H9 (cell line): ENCODE results near the gene RERE. TPM values are rescaled to one million over a fixed set of nuclear protein-coding genes. Genes with fewer than 3 reads are reported as not detected.

ENCODE experiments used
- DNase-seq: peaks from one replicate; pipeline ENCODE4 v3.0.0-alpha.2; 2017
- H2AFZ ChIP-seq: one replicate; pipeline ENCODE4 v1.6.1; 2013; ENCODE audit warnings: mild to moderate bottlenecking, low read length, control low read depth, moderate library complexity
- H2AK5ac ChIP-seq: 2 replicates; pipeline ENCODE4 v1.6.1; 2013; ENCODE audit warnings: low read length, control low read depth, mixed read lengths; ENCODE audit not compliant: insufficient read length
- H2BK120ac ChIP-seq: one replicate; pipeline ENCODE4 v1.6.1; 2013; ENCODE audit warnings: low read depth, mild to moderate bottlenecking, low read length, control low read depth, inconsistent platforms; ENCODE audit not compliant: poor library complexity, severe bottlenecking
- H2BK12ac ChIP-seq: 2 replicates; pipeline ENCODE4 v1.6.1; 2013; ENCODE audit warnings: low read length, control low read depth, mixed read lengths, low read depth; ENCODE audit not compliant: insufficient read length
- H2BK15ac ChIP-seq: 2 replicates; pipeline ENCODE4 v1.6.1; 2013; ENCODE audit warnings: low read depth, low read length, control low read depth
- H2BK20ac ChIP-seq: one replicate; pipeline ENCODE4 v1.6.1; 2013; ENCODE audit warnings: low read depth, mild to moderate bottlenecking, low read length, control low read depth, inconsistent platforms; ENCODE audit not compliant: poor library complexity, severe bottlenecking
- H2BK5ac ChIP-seq: 2 replicates; pipeline ENCODE4 v1.6.1; 2013; ENCODE audit warnings: low read length, control low read depth, mixed read lengths; ENCODE audit not compliant: insufficient read length
- H3K14ac ChIP-seq: 2 replicates; pipeline ENCODE4 v1.6.1; 2013; ENCODE audit warnings: low read length, control low read depth; ENCODE audit not compliant: insufficient read depth
- H3K18ac ChIP-seq: 2 replicates; pipeline ENCODE4 v1.6.1; 2013; ENCODE audit warnings: low read depth, mild to moderate bottlenecking, mixed read lengths, low read length, control low read depth; ENCODE audit not compliant: insufficient read length
- H3K23ac ChIP-seq: 2 replicates; pipeline ENCODE4 v1.6.1; 2013; ENCODE audit warnings: low read length, control low read depth, mixed read lengths, low read depth; ENCODE audit not compliant: insufficient read length
- H3K23me2 ChIP-seq: 2 replicates; pipeline ENCODE4 v1.6.1; 2013; ENCODE audit warnings: low read depth, mild to moderate bottlenecking, mixed read lengths, low read length, control low read depth; ENCODE audit not compliant: insufficient read length, poor library complexity, severe bottlenecking
- H3K27ac ChIP-seq: 2 replicates; pipeline ENCODE4 v1.5.1; 2013; ENCODE audit warnings: low read length, control low read depth, mixed read lengths, low read depth; ENCODE audit not compliant: insufficient read length
- H3K27me3 ChIP-seq: 2 replicates; pipeline ENCODE4 v1.6.1; 2013; ENCODE audit warnings: low read length, control low read depth, inconsistent platforms; ENCODE audit not compliant: insufficient read depth
- H3K4ac ChIP-seq: 2 replicates; pipeline ENCODE4 v1.6.1; 2013; ENCODE audit warnings: low read depth, mild to moderate bottlenecking, control low read depth, inconsistent platforms, low read length, moderate library complexity
- H3K4me1 ChIP-seq: 2 replicates; pipeline ENCODE4 v1.6.1; 2013; ENCODE audit warnings: low read length, control low read depth, inconsistent platforms; ENCODE audit not compliant: insufficient read depth
- H3K4me2 ChIP-seq: 2 replicates; pipeline ENCODE4 v1.6.1; 2013; ENCODE audit warnings: low read length, control low read depth, mixed read lengths; ENCODE audit not compliant: insufficient read length, insufficient read depth
- H3K56ac ChIP-seq: 2 replicates; pipeline ENCODE4 v1.6.1; 2013; ENCODE audit warnings: low read depth, mild to moderate bottlenecking, mixed read lengths, low read length, control low read depth; ENCODE audit not compliant: insufficient read length
- H3K79me1 ChIP-seq: 2 replicates; pipeline ENCODE4 v1.6.1; 2013; ENCODE audit warnings: low read depth, mild to moderate bottlenecking, moderate library complexity, low read length, control low read depth, inconsistent platforms; ENCODE audit not compliant: insufficient read depth, poor library complexity, severe bottlenecking
- H3K79me2 ChIP-seq: 2 replicates; pipeline ENCODE4 v1.6.1; 2013; ENCODE audit warnings: low read length, control low read depth, inconsistent platforms; ENCODE audit not compliant: insufficient read depth
- H3K9ac ChIP-seq: 2 replicates; pipeline ENCODE4 v1.6.1; 2013; ENCODE audit warnings: low read length, control low read depth, mixed read lengths; ENCODE audit not compliant: insufficient read length; ENCODE audit errors: extremely low read depth
- H3K9me3 ChIP-seq: one replicate; pipeline ENCODE4 v1.6.1; 2013; ENCODE audit warnings: low read depth, low read length, inconsistent platforms; ENCODE audit not compliant: control insufficient read depth
- H3T11ph ChIP-seq: one replicate; pipeline ENCODE4 v1.6.1; 2013; ENCODE audit warnings: mild to moderate bottlenecking, low read length, control low read depth, inconsistent platforms
- H4K20me1 ChIP-seq: one replicate; pipeline ENCODE4 v1.6.1; 2013; ENCODE audit not compliant: control insufficient read depth, insufficient read length, insufficient read depth
- H4K5ac ChIP-seq: 2 replicates; pipeline ENCODE4 v1.6.1; 2013; ENCODE audit warnings: low read depth, mild to moderate bottlenecking, mixed read lengths, low read length, control low read depth; ENCODE audit not compliant: insufficient read length
- H4K8ac ChIP-seq: replicated peaks from 2 replicates; pipeline ENCODE4 v1.6.1; 2013; ENCODE audit warnings: low read length, control low read depth, mixed read lengths, low read depth; ENCODE audit not compliant: insufficient read length
- H4K91ac ChIP-seq: 2 replicates; pipeline ENCODE4 v1.6.1; 2013; ENCODE audit warnings: low read depth, mild to moderate bottlenecking, moderate library complexity, mixed read lengths, low read length, control low read depth; ENCODE audit not compliant: insufficient read length
- H3K27ac Mint-ChIP-seq, 3 experiments: 2 replicates in 2 of 3; 3 replicates in 1 of 3; pipeline ENCODE4 v1.8.0; 2020 to 2021; ENCODE audit warnings: mixed read lengths in 3 of 3, mild to moderate bottlenecking in 1 of 3, moderate library complexity in 1 of 3
- H3K27me3 Mint-ChIP-seq: 2 replicates; pipeline ENCODE4 v1.8.0; 2021; ENCODE audit warnings: low read depth, mild to moderate bottlenecking, moderate library complexity, mixed read lengths
- H3K36me3 Mint-ChIP-seq, 3 experiments: 2 replicates in 2 of 3; 3 replicates in 1 of 3; pipeline ENCODE4 v1.8.0; 2020 to 2021; ENCODE audit warnings: low read depth in 3 of 3, mixed read lengths in 3 of 3; ENCODE audit not compliant: insufficient read depth in 1 of 3
- H3K4me1 Mint-ChIP-seq, 2 experiments: 2 replicates each; pipeline ENCODE4 v1.8.0; 2020; ENCODE audit warnings: mixed read lengths in 2 of 2
- H3K4me3 Mint-ChIP-seq, 2 experiments: 2 replicates in 1 of 2; 3 replicates in 1 of 2; pipeline ENCODE4 v1.8.0; 2020 to 2021; ENCODE audit warnings: mild to moderate bottlenecking in 2 of 2, mixed read lengths in 2 of 2, moderate library complexity in 1 of 2
- H3K9me3 Mint-ChIP-seq, 2 experiments: 2 replicates in 1 of 2; 3 replicates in 1 of 2; pipeline ENCODE4 v1.8.0; 2020; ENCODE audit warnings: mild to moderate bottlenecking in 2 of 2, mixed read lengths in 2 of 2, moderate library complexity in 1 of 2
- CTCF ChIP-seq: fragments of 200-600 bp; sonication (generic); conservative IDR thresholded peaks from 3 replicates; pipeline ENCODE4 v1.8.0; 2021; ENCODE audit warnings: antibody characterized with exemption, mild to moderate bottlenecking
- WGBS: extraction: QIAGEN DNeasy Blood & Tissue Kit; methylation state at CpG from one replicate; pipeline ENCODE4 v1.1.7; 2013; ENCODE audit warnings: missing lambda C conversion rate, low lambda C conversion rate, mixed read lengths; ENCODE audit not compliant: insufficient read length; ENCODE audit errors: extremely low coverage; 5-methylcytosine and 5-hydroxymethylcytosine counted together
- total RNA-seq: library from RNA; stranded (reverse); gene quantifications from 2 replicates; pipeline ENCODE4 v1.2.1, GENCODE V29; 2021

The RERE gene
- total RNA-seq, 1 experiment from 2014 or later: 103 TPM

GRCh38 chr1:8670371-8670818 is 147.0 kb downstream of the RERE start:
- Histone ChIP-seq H3K14ac (no peak overlapping the region), H3K23me2 (no peaks in the 10 kb centered on the region), H2BK5ac (no peak overlapping the region), H3K4ac (no peak overlapping the region), H3K4me2 (no peak overlapping the region), H4K8ac (no peak overlapping the region), H2BK20ac (no peak overlapping the region), H3K9me3 (no peaks in the 10 kb centered on the region), H2BK15ac (no peak overlapping the region), H2BK120ac (no peak overlapping the region), H3K23ac (no peak overlapping the region), H3K79me2 (peaks cover 61% of the 10 kb centered on the region), H3K27ac (no peak overlapping the region), H2AK5ac (no peak overlapping the region), H3K9ac (no peak overlapping the region), H3T11ph (no peak overlapping the region), H4K91ac (no peak overlapping the region), H4K5ac (no peak overlapping the region), H3K27me3 (no peaks in the 10 kb centered on the region), H2BK12ac (no peak overlapping the region), H3K18ac (no peak overlapping the region), H2AFZ (no peak overlapping the region), H4K20me1 (no peaks in the 10 kb centered on the region), H3K4me1 (peaks cover 12% of the 10 kb centered on the region), H3K79me1 (peaks cover 3% of the 10 kb centered on the region), H3K56ac (no peak overlapping the region)
- WGBS: no CpG with 5 or more reads among the region's 2 CpGs
- H3K36me3 Mint-ChIP-seq: no peaks in the 10 kb centered on the region
- DNase-seq: no peak
- H3K4me1 Mint-ChIP-seq: peaks cover 42 to 52% of the 10 kb centered on the region in 2 experiments
- no peaks in the 10 kb centered on the region for H3K9me3 Mint-ChIP-seq
- peak overlapping the region; percentile 16 to 61 (median 46); a peak in 5 of 7 replicates for H3K27ac Mint-ChIP-seq
- no peak overlapping the region for H3K4me3 Mint-ChIP-seq
- H3K27me3 Mint-ChIP-seq: no peaks in the 10 kb centered on the region
- TF ChIP-seq CTCF: no peak
